Stimulated activated memory B cell treated with anti-CD40 and anti-IgM and Interleukin-4, amounts not matched to agents 10 μg/mL and 1 μg/mL and 100 μg/mL, for 72 hours (primary cell): ENCODE results near the gene MYO5C.

Experiments used
- ATAC-seq: fragments of 150-1000 bp; cut with Tn5 transposase; 2 replicates; pipeline ENCODE4 v1.10.0; 2021
- H3K27ac Mint-ChIP-seq: one replicate; pipeline ENCODE4 v1.8.0; 2022; ENCODE audit warnings: mild to moderate bottlenecking, mixed read lengths
- H3K27me3 Mint-ChIP-seq: one replicate; pipeline ENCODE4 v1.8.0; 2022; ENCODE audit warnings: mixed read lengths
- H3K36me3 Mint-ChIP-seq: one replicate; pipeline ENCODE4 v1.8.0; 2022; ENCODE audit warnings: mixed read lengths
- H3K4me1 Mint-ChIP-seq: one replicate; pipeline ENCODE4 v1.8.0; 2022; ENCODE audit warnings: mixed read lengths
- H3K4me3 Mint-ChIP-seq: one replicate; pipeline ENCODE4 v1.8.0; 2022; ENCODE audit warnings: mild to moderate bottlenecking, moderate library complexity, mixed read lengths
- H3K9me3 Mint-ChIP-seq: one replicate; pipeline ENCODE4 v1.8.0; 2022; ENCODE audit warnings: mixed read lengths

The MYO5C gene

GRCh38 chr15:52221730-52222129 lies 73.9 kb downstream of the MYO5C start:
- Mint-ChIP-seq H3K36me3 (no peaks in the 10 kb centered on the region), H3K4me1 (peaks cover 52% of the 10 kb centered on the region), H3K9me3 (no peaks in the 10 kb centered on the region), H3K4me3 (peak overlapping the region; percentile 79), H3K27me3 (no peaks in the 10 kb centered on the region), H3K27ac (peak overlapping the region; percentile 92)
- peak; percentile 44 for ATAC-seq

- H3K27ac Mint-ChIP-seq: peak overlapping the region; percentile 92
- peak; percentile 13 for ATAC-seq
- no peaks in the 10 kb centered on the region for H3K36me3 Mint-ChIP-seq
- H3K9me3 Mint-ChIP-seq: no peaks in the 10 kb centered on the region
- H3K4me3 Mint-ChIP-seq: peak overlapping the region; percentile 79
- H3K4me1 Mint-ChIP-seq: peaks cover 49% of the 10 kb centered on the region
- H3K27me3 Mint-ChIP-seq: no peaks in the 10 kb centered on the region
Measured at GRCh38 chr15:52220937-52221660, 74.5 kb downstream of the MYO5C start.

GRCh38 chr15:52220251-52220650 lies 75.4 kb downstream of the MYO5C start:
- Mint-ChIP-seq H3K4me1 (peaks cover 41% of the 10 kb centered on the region), H3K27ac (peak overlapping the region; percentile 92), H3K27me3 (no peaks in the 10 kb centered on the region), H3K4me3 (no peak overlapping the region), H3K9me3 (no peaks in the 10 kb centered on the region), H3K36me3 (no peaks in the 10 kb centered on the region)
- ATAC-seq: no peak

GRCh38 chr15:52218816-52219215 lies 76.8 kb downstream of the MYO5C start:
- no peaks in the 10 kb centered on the region for H3K9me3 Mint-ChIP-seq
- ATAC-seq: no peak
- no peaks in the 10 kb centered on the region for H3K27me3 Mint-ChIP-seq
- H3K36me3 Mint-ChIP-seq: peaks cover 3% of the 10 kb centered on the region
- peaks cover 30% of the 10 kb centered on the region for H3K4me1 Mint-ChIP-seq
- H3K27ac Mint-ChIP-seq: no peak overlapping the region
- H3K4me3 Mint-ChIP-seq: no peak overlapping the region

GRCh38 chr15:52218371-52218770 lies 77.2 kb downstream of the MYO5C start:
- Mint-ChIP-seq H3K27ac (peak overlapping the region; percentile 21), H3K9me3 (no peaks in the 10 kb centered on the region), H3K36me3 (peaks cover 7% of the 10 kb centered on the region), H3K4me1 (peaks cover 27% of the 10 kb centered on the region), H3K27me3 (no peaks in the 10 kb centered on the region), H3K4me3 (no peak overlapping the region)
- ATAC-seq: no peak

- Mint-ChIP-seq H3K9me3 (no peaks in the 10 kb centered on the region), H3K27me3 (no peaks in the 10 kb centered on the region), H3K4me3 (no peak overlapping the region), H3K27ac (no peak overlapping the region), H3K36me3 (peaks cover 13% of the 10 kb centered on the region), H3K4me1 (peaks cover 16% of the 10 kb centered on the region)
- ATAC-seq: peak; percentile 67
Measured at GRCh38 chr15:52217186-52217585, 78.4 kb downstream of the MYO5C start.

- Mint-ChIP-seq H3K9me3 (no peaks in the 10 kb centered on the region), H3K36me3 (peaks cover 16% of the 10 kb centered on the region), H3K27me3 (no peaks in the 10 kb centered on the region), H3K4me3 (no peak overlapping the region), H3K4me1 (peaks cover 6% of the 10 kb centered on the region), H3K27ac (no peak overlapping the region)
- ATAC-seq: no peak
Measured at GRCh38 chr15:52214553-52214952, 81.1 kb downstream of the MYO5C start.

- no peak overlapping the region for H3K4me3 Mint-ChIP-seq
- no peaks in the 10 kb centered on the region for H3K9me3 Mint-ChIP-seq
- H3K27me3 Mint-ChIP-seq: no peaks in the 10 kb centered on the region
- H3K36me3 Mint-ChIP-seq: peaks cover 16% of the 10 kb centered on the region
- H3K27ac Mint-ChIP-seq: no peak overlapping the region
- peaks cover 11% of the 10 kb centered on the region for H3K4me1 Mint-ChIP-seq
- no peak for ATAC-seq
Measured at GRCh38 chr15:52213206-52213605, 82.4 kb downstream of the MYO5C start.

- H3K27ac Mint-ChIP-seq: peak overlapping the region; percentile 4
- no peaks in the 10 kb centered on the region for H3K9me3 Mint-ChIP-seq
- no peak overlapping the region for H3K4me3 Mint-ChIP-seq
- H3K27me3 Mint-ChIP-seq: no peaks in the 10 kb centered on the region
- H3K36me3 Mint-ChIP-seq: peaks cover 27% of the 10 kb centered on the region
- peaks cover 5% of the 10 kb centered on the region for H3K4me1 Mint-ChIP-seq
- peak; percentile 70 for ATAC-seq
Measured at GRCh38 chr15:52208306-52208946, 87.2 kb downstream of the MYO5C start.

- no peaks in the 10 kb centered on the region for H3K9me3 Mint-ChIP-seq
- no peak for ATAC-seq
- peaks cover 20% of the 10 kb centered on the region for H3K36me3 Mint-ChIP-seq
- H3K27ac Mint-ChIP-seq: peak overlapping the region; percentile 39
- no peaks in the 10 kb centered on the region for H3K27me3 Mint-ChIP-seq
- H3K4me1 Mint-ChIP-seq: peaks cover 5% of the 10 kb centered on the region
- no peak overlapping the region for H3K4me3 Mint-ChIP-seq
Measured at GRCh38 chr15:52207191-52207590, 88.4 kb downstream of the MYO5C start.

- no peak for ATAC-seq
- Mint-ChIP-seq H3K36me3 (peaks cover 17% of the 10 kb centered on the region), H3K27ac (peak overlapping the region; percentile 39)
Measured at GRCh38 chr15:52206446-52206845, 89.2 kb downstream of the MYO5C start.

GRCh38 chr15:52204657-52205056 lies 90.9 kb downstream of the MYO5C start:
- H3K27ac Mint-ChIP-seq: no peak overlapping the region
- peaks cover 5% of the 10 kb centered on the region for H3K4me1 Mint-ChIP-seq
- ATAC-seq: no peak
- H3K36me3 Mint-ChIP-seq: peaks cover 17% of the 10 kb centered on the region
- no peak overlapping the region for H3K4me3 Mint-ChIP-seq
- no peaks in the 10 kb centered on the region for H3K27me3 Mint-ChIP-seq
- H3K9me3 Mint-ChIP-seq: no peaks in the 10 kb centered on the region

More at GRCh38 chr15:52206446-52206845, 89.2 kb downstream of the MYO5C start:
- H3K4me1 Mint-ChIP-seq: peaks cover 5% of the 10 kb centered on the region
- no peak overlapping the region for H3K4me3 Mint-ChIP-seq
- no peaks in the 10 kb centered on the region for H3K9me3 Mint-ChIP-seq
- no peaks in the 10 kb centered on the region for H3K27me3 Mint-ChIP-seq

- peaks cover 17% of the 10 kb centered on the region for H3K36me3 Mint-ChIP-seq
- no peaks in the 10 kb centered on the region for H3K9me3 Mint-ChIP-seq
- H3K4me3 Mint-ChIP-seq: no peak overlapping the region
- no peaks in the 10 kb centered on the region for H3K4me1 Mint-ChIP-seq
- H3K27me3 Mint-ChIP-seq: no peaks in the 10 kb centered on the region
- H3K27ac Mint-ChIP-seq: no peak overlapping the region
- no peak for ATAC-seq
Measured at GRCh38 chr15:52200831-52201365, 94.7 kb downstream of the MYO5C start.

GRCh38 chr15:52199271-52199670 lies 96.3 kb downstream of the MYO5C start:
- H3K27me3 Mint-ChIP-seq: no peaks in the 10 kb centered on the region
- no peak overlapping the region for H3K4me3 Mint-ChIP-seq
- peaks cover 6% of the 10 kb centered on the region for H3K36me3 Mint-ChIP-seq
- no peaks in the 10 kb centered on the region for H3K9me3 Mint-ChIP-seq
- no peaks in the 10 kb centered on the region for H3K4me1 Mint-ChIP-seq
- ATAC-seq: no peak
- H3K27ac Mint-ChIP-seq: no peak overlapping the region

- no peak overlapping the region for H3K4me3 Mint-ChIP-seq
- H3K36me3 Mint-ChIP-seq: no peaks in the 10 kb centered on the region
- H3K4me1 Mint-ChIP-seq: no peaks in the 10 kb centered on the region
- H3K9me3 Mint-ChIP-seq: no peaks in the 10 kb centered on the region
- no peak for ATAC-seq
- H3K27me3 Mint-ChIP-seq: no peaks in the 10 kb centered on the region
- no peak overlapping the region for H3K27ac Mint-ChIP-seq
Measured at GRCh38 chr15:52196891-52197290, 98.7 kb downstream of the MYO5C start.

- no peak for ATAC-seq
Measured at GRCh38 chr15:52193791-52194190, 101.8 kb downstream of the MYO5C start.

More at GRCh38 chr15:52193791-52194190, 101.8 kb downstream of the MYO5C start:
- Mint-ChIP-seq H3K4me1 (no peaks in the 10 kb centered on the region), H3K27me3 (no peaks in the 10 kb centered on the region), H3K36me3 (peaks cover 8% of the 10 kb centered on the region), H3K27ac (no peak overlapping the region), H3K4me3 (no peak overlapping the region), H3K9me3 (no peaks in the 10 kb centered on the region)
